Left renal pelvis (tissue), 4 donors: ENCODE measurements around the gene OPN1SW. TPM values are rescaled to one million over a fixed set of nuclear protein-coding genes. Genes with fewer than 3 reads are reported as not detected.

Experiments
- DNase-seq, 4 donors: peaks; one replicate each; pipeline ENCODE4 v3.0.0-alpha.2; 2013; ENCODE audit warnings: low read depth in 4 of 4, low spot score in 3 of 4
- polyA plus RNA-seq, 4 donors: library from polyadenylated mRNA; unstranded; fragments of 120-200 nt; gene quantifications; one replicate each; pipeline ENCODE4 v1.2.1, GENCODE V29; 2013; ENCODE audit not compliant: insufficient read length in 4 of 4

OPN1SW gene
- polyA plus RNA-seq, 4 donors = 1.3 to 2.2 (median 1.5) TPM

DNA sequence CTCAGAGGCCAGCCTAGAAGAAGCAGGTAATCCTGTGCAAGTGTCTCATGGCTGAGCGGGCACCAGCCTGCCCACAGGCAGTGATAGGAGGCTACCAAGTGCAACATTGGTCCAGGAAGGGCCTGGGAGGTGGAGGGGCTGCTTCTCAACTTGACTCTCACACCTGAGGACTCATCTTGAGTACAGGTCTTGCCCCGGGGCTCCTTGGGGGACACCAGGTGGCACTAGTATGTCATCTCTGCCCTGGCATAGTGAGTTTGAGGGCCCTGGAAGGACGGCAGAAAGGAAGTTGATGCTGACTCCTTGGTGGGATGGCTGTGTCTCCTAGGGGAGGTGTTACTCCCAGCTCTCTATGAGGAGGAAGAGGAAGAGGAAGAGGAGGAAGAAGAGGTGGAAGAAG lies 18.4 kb upstream of the OPN1SW start:
- DNase-seq = no peak

DNA sequence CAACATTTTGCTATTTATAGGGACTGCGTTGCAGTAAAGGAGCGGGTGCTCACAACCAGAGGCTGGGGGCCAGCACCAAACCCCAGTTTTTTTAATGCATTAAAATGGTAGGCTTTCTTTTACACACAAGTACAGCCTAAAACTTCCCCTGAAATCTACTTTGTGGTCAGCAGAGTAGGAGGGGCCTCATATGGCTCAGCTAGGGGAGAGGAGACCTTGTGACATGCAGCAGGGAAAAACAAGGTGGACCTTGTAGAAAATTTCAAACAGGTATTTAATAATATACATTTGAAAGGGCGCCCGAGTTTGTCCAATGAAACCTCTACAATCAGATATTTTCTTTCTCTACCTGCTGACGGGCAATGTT lies 17.6 kb upstream of the OPN1SW start:
- no peak for DNase-seq

DNA sequence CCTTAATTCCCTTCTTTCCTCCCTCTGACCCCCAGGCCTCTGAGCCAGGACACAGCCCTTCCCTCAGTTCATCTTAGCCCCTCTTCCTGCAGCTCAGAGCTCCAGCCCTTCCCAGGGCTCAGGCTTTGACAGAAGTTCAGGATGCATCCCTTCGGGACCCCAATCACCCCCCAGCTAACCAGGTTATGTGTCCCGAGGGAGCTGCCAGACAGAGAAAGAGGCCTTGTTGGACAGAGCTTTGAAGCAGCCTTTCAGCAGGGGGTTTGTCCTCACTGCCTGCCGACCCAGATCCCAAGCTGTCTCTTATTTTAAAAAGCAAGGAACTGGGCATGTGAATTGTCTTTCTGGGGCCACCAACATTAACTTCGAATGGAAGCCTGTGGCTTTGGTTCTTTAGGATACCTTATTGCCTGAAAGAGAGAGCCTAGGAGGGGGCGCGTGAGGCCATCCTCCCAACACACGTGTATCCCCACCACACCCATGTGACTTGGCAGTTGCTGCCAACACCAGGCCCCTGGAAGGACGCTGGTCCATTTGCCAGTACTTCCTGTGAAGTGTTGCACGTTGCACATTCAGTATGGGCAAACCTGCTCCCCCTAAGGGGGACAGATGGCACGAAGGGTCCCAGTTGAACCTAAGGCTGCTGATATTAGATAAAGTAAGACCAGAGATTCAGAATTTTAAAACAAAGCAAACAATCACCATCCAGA lies 17.0 kb upstream of the OPN1SW start:
- DNase-seq = no peak

DNA sequence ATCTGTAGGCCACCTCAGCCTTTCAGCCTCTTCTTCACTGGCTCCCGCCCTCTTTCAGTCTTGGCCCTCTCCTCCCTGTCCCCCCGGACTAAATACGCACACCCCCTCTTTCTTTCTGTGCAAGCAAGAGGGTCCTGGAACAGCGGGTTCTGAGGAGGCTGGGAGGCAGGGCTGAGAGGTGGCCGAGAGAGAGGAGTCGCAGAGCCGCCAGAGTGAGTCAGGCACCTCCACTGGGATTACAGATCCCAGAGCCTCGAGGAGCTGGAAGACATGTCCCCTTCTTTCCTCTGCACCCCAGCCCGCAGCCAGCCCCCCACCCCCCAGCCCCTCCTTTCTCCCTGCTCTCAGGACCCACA lies 16.4 kb upstream of the OPN1SW start:
- DNase-seq = no peak

DNA sequence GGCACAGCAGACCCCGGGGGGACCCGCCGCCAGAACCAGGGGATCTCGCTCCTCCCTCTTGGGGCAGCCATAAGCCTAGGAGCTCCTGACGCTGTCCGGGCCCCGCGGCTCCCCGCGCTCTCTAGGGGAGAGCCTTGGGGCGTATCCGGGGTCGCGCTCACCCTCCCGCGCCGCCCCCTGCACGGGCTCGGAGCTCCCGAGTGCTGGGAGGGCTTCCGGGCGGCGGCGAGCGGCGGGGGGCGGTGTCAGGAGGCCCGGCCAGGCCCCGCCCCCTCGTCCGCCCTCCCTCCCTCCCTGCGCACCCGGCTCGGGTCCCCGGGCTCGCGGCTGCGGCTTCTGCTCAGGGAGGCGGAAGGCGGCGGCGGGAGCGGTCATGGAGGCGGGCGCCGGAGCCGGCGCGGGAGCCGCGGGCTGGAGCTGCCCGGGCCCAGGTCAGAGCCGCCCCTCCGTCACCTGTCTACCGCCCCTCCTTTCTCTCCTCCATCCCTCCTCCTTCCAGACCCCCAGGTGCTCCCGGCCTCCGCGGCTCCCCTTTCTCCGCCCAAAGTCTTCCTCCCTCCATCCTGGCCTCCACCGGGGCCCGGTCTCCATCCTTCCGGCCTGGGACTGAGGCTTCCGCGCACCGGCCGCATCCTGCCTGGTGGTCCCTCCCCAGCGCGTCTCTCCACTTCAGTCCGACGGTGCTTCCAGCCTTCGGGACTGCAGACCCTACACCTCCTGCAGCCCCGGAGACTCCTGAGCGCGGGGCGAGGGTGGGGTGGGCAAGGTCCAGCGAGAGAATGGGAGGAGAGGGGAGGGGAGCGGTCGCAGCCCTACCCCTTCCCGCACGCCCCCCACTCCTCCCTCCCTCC lies 15.8 kb upstream of the OPN1SW start, which contains the start of gene CCDC136:
CCDC136 (plus strand) TSS at position 848 of the 851 bp plus-strand sequence. CDS start 444 bp downstream, outside the sequence.
- peak in 1 of 4 donors; percentile 24 for DNase-seq

DNA sequence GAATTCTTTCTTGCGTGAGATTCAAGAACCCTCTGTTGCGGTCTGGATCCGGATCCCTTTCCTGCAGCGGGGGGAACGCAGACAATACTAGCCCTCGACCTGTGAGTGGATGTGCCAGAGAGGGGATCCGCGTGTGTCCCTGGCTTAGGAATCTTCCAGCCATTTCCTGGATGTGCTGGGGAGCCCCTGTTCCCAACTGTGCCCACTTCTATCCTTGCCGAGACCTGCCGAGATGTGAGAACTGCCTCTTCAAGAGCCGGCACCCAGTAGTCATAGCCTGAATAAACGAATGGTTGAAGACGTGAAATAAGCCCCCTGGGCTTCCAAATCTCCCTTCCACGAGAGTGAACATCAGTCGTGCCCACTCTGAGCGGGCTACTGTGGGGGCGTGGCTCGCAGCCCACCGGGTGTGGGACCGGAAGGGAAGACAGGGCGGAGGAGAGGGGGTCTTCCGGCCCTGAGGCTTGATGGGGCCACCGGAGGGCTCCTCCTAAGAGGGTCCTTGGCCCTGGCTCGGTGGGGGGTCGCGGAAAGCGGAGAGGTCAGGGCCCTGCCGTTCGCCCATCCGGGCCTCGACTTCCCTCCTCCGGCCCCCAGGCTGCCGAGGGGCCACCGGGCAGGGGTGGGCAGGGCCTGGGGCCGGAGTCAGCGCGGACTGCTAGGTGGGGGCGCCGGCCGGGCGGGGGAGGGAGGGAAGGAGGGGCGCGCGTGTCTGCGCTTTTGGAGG lies 14.9 kb upstream of the OPN1SW start:
- peak in 1 of 4 donors; percentile 6 for DNase-seq

DNA sequence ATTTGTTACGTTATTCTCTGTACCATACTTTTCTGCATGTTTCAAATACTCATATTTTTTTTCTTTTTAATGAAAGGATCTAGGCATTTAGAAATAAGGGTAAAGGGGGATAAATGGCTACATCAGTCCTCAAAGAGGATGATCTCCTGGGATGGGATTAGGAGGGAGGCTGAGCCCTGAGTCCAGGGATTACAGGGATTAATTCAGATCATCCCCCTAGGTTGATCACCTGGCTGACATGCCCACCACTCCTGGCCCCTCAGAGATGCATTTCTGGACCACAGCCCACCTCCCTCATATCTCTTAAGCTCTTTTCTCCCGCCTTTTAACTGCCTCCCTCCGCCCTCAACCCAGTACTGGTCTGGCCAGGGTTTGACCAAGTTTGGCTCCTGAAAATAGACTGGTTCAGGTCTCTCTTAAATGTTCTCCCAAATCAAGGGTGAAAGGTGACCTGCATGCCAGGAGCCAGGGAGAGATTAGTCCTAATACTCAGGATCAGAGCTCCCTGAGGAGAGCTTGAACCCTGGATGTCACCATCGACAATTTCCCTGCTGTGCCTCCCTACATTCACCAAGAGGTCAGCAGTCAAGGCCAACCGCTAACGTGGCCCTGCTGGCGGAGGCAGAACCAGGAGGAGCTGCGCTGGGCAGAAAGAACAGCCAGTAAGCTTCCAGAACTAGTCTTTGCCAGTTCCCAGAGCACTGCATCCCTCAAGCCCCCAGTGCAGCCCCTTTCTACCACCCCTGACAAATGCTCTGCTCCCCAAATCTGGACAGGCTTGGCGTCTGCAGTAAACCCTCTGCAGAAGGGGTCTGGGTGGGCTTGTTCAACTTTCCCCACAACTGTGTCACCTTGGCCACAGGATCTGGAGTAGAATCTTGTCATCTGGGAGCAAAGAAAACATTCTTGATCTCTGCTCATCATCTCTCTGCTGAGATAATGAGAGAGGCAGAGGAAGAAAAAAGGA lies 13.1 kb upstream of the OPN1SW start:
- no peak for DNase-seq

DNA sequence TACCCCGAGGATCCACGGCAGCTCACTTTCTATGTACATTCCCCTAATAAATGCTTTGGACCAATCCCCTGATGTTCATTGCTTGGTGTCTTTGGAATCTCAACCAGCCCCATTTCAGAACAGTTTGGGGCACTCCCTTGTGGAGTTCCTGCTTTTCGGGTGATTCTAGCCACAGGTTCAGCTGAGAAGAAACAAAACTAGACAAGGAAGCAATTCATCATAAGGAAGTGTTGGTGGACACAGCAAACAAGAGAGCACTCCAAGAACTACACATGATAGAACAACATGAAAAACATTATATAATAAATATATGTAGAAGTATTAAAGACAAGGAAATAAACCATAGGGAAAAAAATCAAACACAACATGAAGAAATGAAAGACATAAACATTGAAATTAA lies 10.1 kb upstream of the OPN1SW start:
- no peak for DNase-seq

DNA sequence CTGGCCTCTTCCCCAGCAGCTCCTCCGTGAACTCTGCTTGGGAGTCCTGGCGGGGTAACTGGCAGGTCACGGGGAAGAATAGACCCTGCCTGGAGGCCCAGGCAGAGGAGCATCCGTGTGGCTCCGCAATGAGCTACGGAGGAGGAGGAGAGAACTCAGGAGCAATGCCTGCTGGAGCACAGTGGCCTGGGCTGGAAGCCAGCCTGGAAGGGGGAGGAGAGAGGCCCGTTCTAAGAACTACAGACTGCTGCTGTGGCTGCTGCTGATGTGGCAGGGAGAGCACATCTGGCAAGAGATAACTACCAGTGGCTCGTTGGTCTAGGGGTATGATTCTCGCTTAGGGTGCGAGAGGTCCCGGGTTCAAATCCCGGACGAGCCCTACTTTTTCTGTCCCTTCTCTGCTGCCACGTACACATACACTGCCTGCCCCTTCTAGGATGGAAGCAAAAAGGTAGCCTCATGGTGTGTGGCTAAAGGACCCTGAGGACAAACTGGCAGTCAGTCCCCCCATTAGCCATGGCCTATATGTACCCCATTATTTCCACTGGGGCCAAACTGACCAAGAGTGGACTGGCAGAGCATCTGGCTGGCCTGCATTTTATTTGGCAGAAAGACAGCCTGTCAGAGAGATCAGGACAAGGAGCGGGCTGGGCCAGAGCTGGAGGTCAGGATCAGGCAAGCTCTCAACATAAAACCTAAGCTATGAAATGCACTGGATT lies 7.7 kb upstream of the OPN1SW start:
- peak in 2 of 4 donors; percentile 16 to 46 for DNase-seq

DNA sequence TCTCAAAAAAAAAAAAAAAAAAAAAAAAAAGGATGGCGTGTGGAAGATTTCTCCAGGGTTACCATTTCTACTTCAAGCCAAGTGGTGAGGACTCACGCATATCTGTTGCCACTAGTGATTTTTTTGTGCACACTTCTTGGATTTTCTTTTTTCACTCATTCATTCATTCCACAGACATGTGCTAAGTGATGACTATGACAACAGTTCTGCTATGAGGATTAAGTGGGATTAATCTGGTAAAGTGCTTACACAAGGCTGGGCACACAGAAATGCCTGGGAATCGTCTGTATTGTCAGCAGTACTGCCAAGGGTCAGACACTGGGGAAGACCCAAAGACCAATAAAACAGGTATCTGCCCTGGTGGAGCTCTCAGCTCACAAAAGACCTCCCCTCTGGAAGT lies 6.3 kb upstream of the OPN1SW start:
- DNase-seq = no peak

DNA sequence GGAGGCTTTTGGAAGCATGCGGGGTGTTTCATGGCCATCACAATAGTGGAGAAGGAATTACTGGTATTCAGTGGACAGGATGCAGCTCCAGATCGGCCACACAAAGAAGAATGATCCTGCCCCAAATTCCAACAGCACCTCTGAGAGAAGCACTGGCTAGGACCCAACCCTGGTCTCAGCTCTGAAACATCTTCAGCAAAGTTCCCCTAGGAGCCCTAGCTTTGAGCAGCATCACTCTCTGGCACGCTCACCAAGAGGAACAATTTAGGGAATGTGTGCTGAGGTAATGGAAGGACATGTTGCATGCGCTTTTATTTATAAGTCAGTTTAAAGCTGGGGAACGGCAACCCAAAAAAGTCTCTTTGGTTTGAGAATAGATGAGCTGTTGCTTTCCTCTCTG lies 5.5 kb upstream of the OPN1SW start:
- no peak for DNase-seq

DNA sequence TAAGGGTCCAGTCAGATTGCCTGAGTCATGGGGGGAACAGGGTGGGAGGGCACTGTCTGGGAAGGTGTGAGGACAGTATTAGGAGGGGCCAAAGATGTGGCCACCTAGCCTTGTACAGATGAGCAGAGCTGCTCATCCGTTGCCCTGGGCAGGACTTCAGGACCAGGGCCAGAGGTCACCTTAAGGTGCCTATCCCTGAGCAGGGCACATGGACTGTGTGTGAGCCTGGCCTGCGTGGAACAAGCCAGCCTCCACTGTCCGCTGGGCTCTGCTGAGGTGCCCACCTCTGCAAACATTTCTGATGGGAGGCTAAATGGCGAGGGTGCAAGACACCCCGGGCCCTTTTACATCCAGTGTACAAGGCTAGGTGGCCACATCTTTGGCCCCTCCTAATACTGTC lies 3.4 kb upstream of the OPN1SW start:
- DNase-seq = no peak

DNA sequence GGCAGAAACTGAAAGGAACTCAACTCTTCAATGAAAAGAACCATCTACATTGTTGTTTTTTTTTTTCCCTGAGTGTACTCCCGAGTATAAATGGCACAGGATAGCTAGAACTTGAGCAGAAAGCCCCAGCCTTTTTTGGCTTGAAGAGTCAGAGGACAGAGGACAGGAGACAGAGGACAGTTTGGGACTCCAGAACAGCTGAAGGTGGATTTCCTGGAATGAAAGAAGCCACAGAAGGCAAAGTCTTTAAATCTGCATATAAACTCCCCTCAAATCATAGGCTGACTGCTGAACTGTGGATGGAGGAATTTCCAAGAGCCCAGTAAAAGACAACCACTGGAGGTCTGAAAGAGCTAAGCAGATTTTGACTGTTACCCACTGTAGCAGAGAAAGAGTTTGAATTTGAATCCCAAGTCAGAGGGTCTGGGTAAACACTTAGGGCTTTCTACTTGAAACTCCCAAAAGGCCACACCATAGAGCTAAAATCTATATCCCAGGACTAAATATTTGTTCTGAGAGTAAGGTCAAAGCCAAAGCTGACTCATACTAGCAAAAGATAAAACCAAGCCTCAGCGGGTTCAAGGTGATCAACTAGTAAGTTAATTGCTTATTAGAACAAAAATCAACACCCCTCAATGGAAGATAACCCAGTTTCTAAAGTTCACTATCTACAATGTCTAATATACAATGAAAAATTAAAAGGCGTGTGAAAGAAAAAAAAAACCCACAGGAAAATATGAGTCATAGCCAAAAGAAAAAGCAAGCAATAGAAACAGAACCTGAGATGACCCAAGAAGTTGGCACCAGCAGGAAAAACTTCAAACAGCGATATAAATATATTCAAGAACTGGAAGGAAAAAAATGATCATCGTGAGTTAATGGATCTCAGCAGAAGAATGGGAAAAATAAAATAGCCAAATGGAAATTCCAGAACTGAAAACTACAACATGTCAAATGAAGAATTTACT lies 1.8 kb upstream of the OPN1SW start:
- no peak for DNase-seq

DNA sequence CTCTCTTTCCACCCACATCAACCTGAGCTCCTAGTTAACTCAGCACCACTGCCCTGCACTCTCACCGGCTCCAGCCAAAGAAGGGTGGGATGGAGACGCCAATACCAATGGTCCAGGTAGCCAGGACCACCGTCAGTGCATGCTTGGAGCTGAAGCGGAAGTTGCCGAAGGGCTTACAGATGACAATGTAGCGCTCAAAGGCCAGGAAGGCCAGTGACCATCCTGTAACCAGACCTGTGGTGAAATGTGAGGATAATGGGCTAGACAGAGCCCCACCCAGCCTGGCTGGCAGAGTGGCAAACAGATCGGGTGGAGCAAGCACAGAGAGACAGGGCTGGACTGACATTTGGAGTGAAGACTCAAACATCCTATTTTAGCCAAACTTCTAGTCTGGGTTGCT lies 673 bp downstream of the OPN1SW start:
- DNase-seq = no peak

DNA sequence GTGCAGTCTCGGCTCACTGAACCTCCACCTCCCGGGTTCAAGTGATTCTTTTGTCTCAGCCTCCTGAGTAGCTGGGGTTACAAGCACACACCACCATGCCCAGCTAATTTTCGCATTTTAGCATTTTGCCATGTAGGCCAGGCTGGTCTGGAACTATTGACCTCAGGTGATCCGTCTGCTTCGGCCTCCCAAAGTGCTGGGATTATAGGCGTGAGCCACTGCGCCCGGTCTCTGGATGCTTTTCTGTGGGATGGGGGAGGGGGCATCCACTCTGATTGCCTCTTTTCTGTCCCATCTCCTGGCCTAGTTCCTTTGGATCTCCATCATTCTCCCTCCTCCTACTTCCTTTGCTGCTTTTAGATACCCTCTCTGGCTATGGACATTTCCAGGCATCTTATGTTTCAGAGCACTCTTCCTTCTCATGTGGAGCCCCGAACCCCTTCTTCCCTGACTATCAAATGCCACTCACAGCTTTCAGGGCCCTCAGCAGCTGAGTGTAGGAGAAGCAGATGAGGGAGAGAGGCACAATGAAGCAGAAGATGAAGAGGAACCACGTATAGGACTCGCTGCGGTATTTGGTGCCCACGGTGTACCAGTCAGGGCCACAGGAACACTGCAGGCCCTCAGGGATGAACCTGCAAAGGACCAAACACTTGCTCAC lies 1.4 kb downstream of the OPN1SW start:
- no peak for DNase-seq

DNA sequence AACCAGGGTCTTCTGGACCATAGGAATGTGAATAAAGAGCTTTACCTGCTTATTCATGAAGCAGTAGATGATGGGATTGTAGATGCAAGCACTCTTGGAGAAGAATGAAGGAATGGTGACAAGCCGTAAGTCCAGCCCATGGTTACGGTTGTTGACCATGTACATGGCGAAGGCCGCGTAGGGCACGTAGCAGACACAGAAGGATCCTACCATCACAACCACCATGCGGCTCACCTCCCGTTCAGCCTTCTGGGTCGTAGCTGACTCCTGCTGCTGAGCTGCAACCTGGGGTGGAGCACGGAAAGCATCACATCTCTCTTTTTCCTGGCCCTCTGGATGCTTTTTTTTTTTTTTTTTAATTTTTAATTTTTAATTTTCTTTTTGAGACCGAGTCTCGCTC lies 2.0 kb downstream of the OPN1SW start:
- no peak for DNase-seq

DNA sequence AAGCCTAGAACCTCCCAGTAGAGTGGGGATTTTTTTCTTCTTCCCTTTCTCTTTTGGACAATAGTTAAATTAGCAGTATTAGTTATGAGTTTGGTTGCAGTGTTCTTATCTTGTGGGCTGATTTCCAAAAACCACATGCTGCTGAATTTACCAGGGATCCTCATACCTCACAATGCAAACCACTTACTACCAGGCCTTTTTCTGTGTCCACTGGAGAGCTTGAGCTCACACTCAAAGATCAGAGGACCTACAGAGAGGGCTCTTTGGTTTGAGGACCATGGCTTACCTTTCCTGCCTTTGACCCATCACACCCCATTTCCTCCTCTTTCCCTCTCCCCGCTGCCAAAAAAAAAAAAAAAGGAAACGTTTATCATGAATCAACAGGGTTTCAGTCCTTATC lies 5.4 kb downstream of the OPN1SW start:
- no peak for DNase-seq
